Nephron progenitor cell (in vitro differentiated cells): Measurements from ENCODE around the gene UBE3B.

ENCODE experiments used
- DNase-seq: peaks from one replicate; pipeline ENCODE4 v3.0.0; 2021
- H3K27ac Mint-ChIP-seq: 2 replicates; pipeline ENCODE4 v1.8.0; 2021; ENCODE audit warnings: mild to moderate bottlenecking, moderate library complexity, mixed read lengths
- H3K27me3 Mint-ChIP-seq: 2 replicates; pipeline ENCODE4 v1.8.0; 2021; ENCODE audit warnings: mild to moderate bottlenecking, low read depth, mixed read lengths; ENCODE audit not compliant: poor library complexity
- H3K36me3 Mint-ChIP-seq: 2 replicates; pipeline ENCODE4 v1.8.0; 2021; ENCODE audit warnings: low read depth, mixed read lengths
- H3K4me1 Mint-ChIP-seq: 2 replicates; pipeline ENCODE4 v1.8.0; 2021; ENCODE audit warnings: mixed read lengths
- H3K4me3 Mint-ChIP-seq: 2 replicates; pipeline ENCODE4 v1.8.0; 2021; ENCODE audit warnings: mild to moderate bottlenecking, moderate library complexity, mixed read lengths
- H3K9me3 Mint-ChIP-seq: 2 replicates; pipeline ENCODE4 v1.8.0; 2021; ENCODE audit warnings: mild to moderate bottlenecking, moderate library complexity, mixed read lengths
- TF ChIP-seq, protein P1 (sequence below): fragments of 200-600 bp; sonication (generic); IDR thresholded peaks from 2 replicates; pipeline ENCODE4 v1.5.0; 2021; ENCODE audit warnings: antibody characterized with exemption

The UBE3B gene

GRCh38 chr12:109455706-109456105 lies 21.7 kb upstream of the UBE3B start:
- TF ChIP-seq, protein P1, sequence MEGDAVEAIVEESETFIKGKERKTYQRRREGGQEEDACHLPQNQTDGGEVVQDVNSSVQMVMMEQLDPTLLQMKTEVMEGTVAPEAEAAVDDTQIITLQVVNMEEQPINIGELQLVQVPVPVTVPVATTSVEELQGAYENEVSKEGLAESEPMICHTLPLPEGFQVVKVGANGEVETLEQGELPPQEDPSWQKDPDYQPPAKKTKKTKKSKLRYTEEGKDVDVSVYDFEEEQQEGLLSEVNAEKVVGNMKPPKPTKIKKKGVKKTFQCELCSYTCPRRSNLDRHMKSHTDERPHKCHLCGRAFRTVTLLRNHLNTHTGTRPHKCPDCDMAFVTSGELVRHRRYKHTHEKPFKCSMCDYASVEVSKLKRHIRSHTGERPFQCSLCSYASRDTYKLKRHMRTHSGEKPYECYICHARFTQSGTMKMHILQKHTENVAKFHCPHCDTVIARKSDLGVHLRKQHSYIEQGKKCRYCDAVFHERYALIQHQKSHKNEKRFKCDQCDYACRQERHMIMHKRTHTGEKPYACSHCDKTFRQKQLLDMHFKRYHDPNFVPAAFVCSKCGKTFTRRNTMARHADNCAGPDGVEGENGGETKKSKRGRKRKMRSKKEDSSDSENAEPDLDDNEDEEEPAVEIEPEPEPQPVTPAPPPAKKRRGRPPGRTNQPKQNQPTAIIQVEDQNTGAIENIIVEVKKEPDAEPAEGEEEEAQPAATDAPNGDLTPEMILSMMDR, result no peak
- DNase-seq, result no peak
- H3K4me3 Mint-ChIP-seq, result no peak overlapping the region
- H3K4me1 Mint-ChIP-seq, result peaks cover 45% of the 10 kb centered on the region
- H3K27ac Mint-ChIP-seq, result no peak overlapping the region
- H3K36me3 Mint-ChIP-seq, result peaks cover 54% of the 10 kb centered on the region
- no peaks in the 10 kb centered on the region for H3K27me3 Mint-ChIP-seq
- no peaks in the 10 kb centered on the region for H3K9me3 Mint-ChIP-seq

- peaks cover 45% of the 10 kb centered on the region for H3K36me3 Mint-ChIP-seq
- peaks cover 62% of the 10 kb centered on the region for H3K4me1 Mint-ChIP-seq
- TF ChIP-seq, protein P1, result no peak
- no peaks in the 10 kb centered on the region for H3K9me3 Mint-ChIP-seq
- no peak for DNase-seq
- no peaks in the 10 kb centered on the region for H3K27me3 Mint-ChIP-seq
- peak overlapping the region; percentile 93 for H3K27ac Mint-ChIP-seq
- peak overlapping the region; percentile 66 for H3K4me3 Mint-ChIP-seq
Measured at GRCh38 chr12:109458086-109458485, 19.3 kb upstream of the UBE3B start.

DNA sequence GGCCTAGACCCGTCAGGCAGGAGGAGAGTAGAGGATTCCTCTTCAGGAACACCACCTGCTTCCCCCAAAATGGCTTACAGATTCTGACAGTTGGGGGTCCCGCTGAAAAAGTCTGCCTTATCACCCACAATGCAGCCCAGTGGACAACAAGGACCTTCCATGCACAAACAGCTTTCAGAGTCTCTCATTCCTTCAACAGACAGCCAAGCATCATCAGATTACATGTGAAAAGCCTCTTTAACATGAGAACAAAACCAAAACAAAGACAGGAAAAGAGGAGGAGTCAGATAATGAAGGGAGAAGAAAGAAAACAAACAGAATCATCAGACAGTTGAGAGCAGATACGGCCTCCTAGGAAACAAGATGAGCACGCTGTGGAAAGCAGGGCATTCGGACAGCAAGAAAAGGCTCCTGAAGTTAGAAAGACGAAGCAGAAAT lies 18.6 kb upstream of the UBE3B start:
- peak overlapping the region; percentile 97 for H3K27ac Mint-ChIP-seq

DNA sequence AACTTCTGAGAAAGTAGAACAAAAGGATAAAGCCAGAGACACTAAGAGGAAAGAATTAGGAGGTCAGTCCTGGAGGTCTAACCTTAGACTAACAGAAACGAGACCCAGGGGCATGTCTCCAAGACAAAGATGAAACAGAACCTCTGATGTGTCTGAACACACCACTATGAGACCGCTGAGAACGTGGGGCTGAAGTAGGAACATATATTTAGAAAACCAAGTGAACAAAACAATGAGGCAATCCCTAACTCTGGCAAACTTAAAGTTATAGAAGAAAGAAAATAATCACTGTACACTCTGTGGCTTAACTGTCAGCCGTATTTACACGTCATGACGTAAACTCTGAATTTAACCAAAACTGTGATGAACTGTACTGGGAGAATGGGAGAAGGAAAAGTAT lies 18.2 kb upstream of the UBE3B start:
- DNase-seq, result no peak
- Mint-ChIP-seq H3K27me3 (no peaks in the 10 kb centered on the region), H3K36me3 (peaks cover 37% of the 10 kb centered on the region), H3K4me3 (peak overlapping the region; percentile 62), H3K4me1 (peaks cover 74% of the 10 kb centered on the region), H3K27ac (peak overlapping the region; percentile 97), H3K9me3 (no peaks in the 10 kb centered on the region)
- TF ChIP-seq, protein P1, result no peak

More for the DNA sequence above, 18.6 kb upstream of the UBE3B start:
- Mint-ChIP-seq H3K36me3 (peaks cover 40% of the 10 kb centered on the region), H3K4me1 (peaks cover 69% of the 10 kb centered on the region), H3K9me3 (no peaks in the 10 kb centered on the region), H3K4me3 (peak overlapping the region; percentile 62), H3K27me3 (no peaks in the 10 kb centered on the region)
- TF ChIP-seq, protein P1, result no peak
- no peak for DNase-seq

GRCh38 chr12:109460538-109460937 lies 16.9 kb upstream of the UBE3B start:
- Mint-ChIP-seq H3K27me3 (no peaks in the 10 kb centered on the region), H3K36me3 (peaks cover 38% of the 10 kb centered on the region), H3K4me1 (peaks cover 87% of the 10 kb centered on the region), H3K9me3 (no peaks in the 10 kb centered on the region), H3K27ac (peak overlapping the region; percentile 30), H3K4me3 (no peak overlapping the region)
- TF ChIP-seq, protein P1, result no peak
- no peak for DNase-seq

DNA sequence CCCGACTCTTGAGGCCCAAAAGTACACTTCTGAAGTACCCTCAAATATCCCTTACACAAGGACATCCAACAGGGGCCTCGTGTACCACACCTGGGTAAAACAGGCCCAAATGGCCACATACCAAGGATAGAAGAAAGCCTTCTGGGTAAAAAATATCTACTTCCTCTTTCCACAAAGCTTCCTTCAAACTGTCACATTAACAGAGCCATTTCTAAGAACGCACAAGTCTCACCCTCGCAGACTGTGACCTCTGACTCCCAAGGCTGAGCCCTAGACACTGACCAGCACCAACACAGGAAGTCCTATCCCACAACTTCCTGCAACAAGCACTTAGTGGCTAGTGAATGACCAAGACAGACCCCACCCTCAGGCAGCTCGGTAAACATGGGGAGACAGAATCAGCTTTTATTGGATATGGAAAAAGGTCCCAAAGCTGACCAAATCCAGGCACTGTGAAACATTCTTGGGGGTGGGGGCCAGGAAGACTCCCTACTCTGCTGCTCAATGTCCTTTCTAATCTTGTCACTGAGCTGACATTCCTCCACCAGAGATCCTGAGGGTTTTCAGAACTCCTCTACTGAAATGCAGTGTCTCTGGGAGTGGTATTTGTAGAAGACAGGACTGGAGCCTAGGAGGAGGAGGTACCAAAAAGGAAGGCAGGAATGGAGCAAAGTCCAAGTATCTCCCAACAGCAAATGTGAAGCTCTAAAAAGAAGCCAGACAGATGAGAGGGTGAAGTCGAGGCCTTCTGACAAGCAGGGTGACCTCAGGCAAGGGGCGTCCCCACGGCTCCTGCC lies 16.2 kb upstream of the UBE3B start:
- H3K9me3 Mint-ChIP-seq, result no peaks in the 10 kb centered on the region
- peaks cover 94% of the 10 kb centered on the region for H3K4me1 Mint-ChIP-seq
- no peak for DNase-seq
- H3K27ac Mint-ChIP-seq, result peak overlapping the region; percentile 96
- peak overlapping the region; percentile 63 for H3K4me3 Mint-ChIP-seq
- peaks cover 31% of the 10 kb centered on the region for H3K36me3 Mint-ChIP-seq
- H3K27me3 Mint-ChIP-seq, result no peaks in the 10 kb centered on the region
- TF ChIP-seq, protein P1, result no peak
